HG03064 (cell line): ENCODE measurements around the gene ADRA2B.
"Not testable (repeated sequence)": the region's sequence is repeated elsewhere in the genome, so short reads cannot be mapped to it uniquely, and the experiment has no call there.

Experiments used
- ATAC-seq: cut with Tn5 transposase; IDR thresholded peaks from one replicate; pipeline ENCODE4 v1.9.1; 2021; ENCODE audit warnings: low read depth; ENCODE audit not compliant: unreplicated experiment

The ADRA2B gene

GRCh38 chr2:96091711-96092572 is 24.4 kb downstream of the ADRA2B start:
- ATAC-seq, result no peak

GRCh38 chr2:96091141-96091710 is 25.1 kb downstream of the ADRA2B start:
- no peak for ATAC-seq

GRCh38 chr2:96090196-96090926 is 26.0 kb downstream of the ADRA2B start:
- ATAC-seq, result no peak

GRCh38 chr2:96089356-96090195 is 26.8 kb downstream of the ADRA2B start:
- no peak for ATAC-seq

- no peak for ATAC-seq
These were observed 27.7 kb downstream of the ADRA2B start for GRCh38 chr2:96088340-96089335.

- ATAC-seq, result no peak
These were observed 29.2 kb downstream of the ADRA2B start for GRCh38 chr2:96087130-96087529.

GRCh38 chr2:96085541-96086355 is 30.6 kb downstream of the ADRA2B start:
- no peak for ATAC-seq

- ATAC-seq, result not testable (repeated sequence)
These were observed 31.4 kb downstream of the ADRA2B start for GRCh38 chr2:96084858-96085518.

- no peak for ATAC-seq
These were observed 32.1 kb downstream of the ADRA2B start for GRCh38 chr2:96083989-96084857.

- no peak for ATAC-seq
These were observed 33.1 kb downstream of the ADRA2B start for GRCh38 chr2:96083064-96083939.

GRCh38 chr2:96082211-96083063 is 33.9 kb downstream of the ADRA2B start:
- ATAC-seq, result no peak

- ATAC-seq, result no peak
These were observed 35.3 kb downstream of the ADRA2B start for GRCh38 chr2:96081042-96081441.

GRCh38 chr2:96075199-96075771 is 41.1 kb downstream of the ADRA2B start:
- no peak for ATAC-seq

- no peak for ATAC-seq
These were observed 42.2 kb downstream of the ADRA2B start for GRCh38 chr2:96074156-96074555.
